OCI-LY1 (cell line): Measurements from ENCODE around the gene FAM83G.

Source experiments
- H2AFZ ChIP-seq: fragments of 200-600 bp; sonication (generic), shearing (Covaris generic); 2 replicates; pipeline ENCODE4 v1.6.0; 2014; ENCODE audit warnings: antibody characterized with exemption, mild to moderate bottlenecking, low read length
- H3F3A ChIP-seq: fragments of 200-600 bp; sonication (generic), shearing (Covaris generic); 2 replicates; pipeline ENCODE4 v1.6.0; 2014; ENCODE audit warnings: mild to moderate bottlenecking, antibody characterized with exemption, low read length, moderate library complexity; ENCODE audit not compliant: insufficient read depth
- H3K27ac ChIP-seq: fragments of 200-600 bp; sonication (generic); 2 replicates; pipeline ENCODE4 v1.5.1; 2014; ENCODE audit warnings: low read length, mixed run types, mild to moderate bottlenecking, low read depth; ENCODE audit not compliant: poor library complexity, severe bottlenecking
- H3K27me3 ChIP-seq: fragments of 200-600 bp; sonication (generic); 2 replicates; pipeline ENCODE4 v1.6.0; 2014; ENCODE audit warnings: antibody characterized with exemption, mild to moderate bottlenecking, low read length, moderate library complexity; ENCODE audit not compliant: insufficient read depth
- H3K36me3 ChIP-seq: fragments of 200-600 bp; sonication (generic); 2 replicates; pipeline ENCODE4 v1.6.1; 2014; ENCODE audit warnings: mild to moderate bottlenecking, antibody characterized with exemption, low read length, moderate library complexity, mixed read lengths; ENCODE audit not compliant: insufficient read depth
- H3K4me1 ChIP-seq: fragments of 200-600 bp; sonication (generic); 2 replicates; pipeline ENCODE4 v1.5.1; 2014; ENCODE audit warnings: mild to moderate bottlenecking, low read length, moderate library complexity; ENCODE audit not compliant: insufficient read depth, severe bottlenecking
- H3K4me2 ChIP-seq: fragments of 200-600 bp; sonication (generic), shearing (Covaris generic); 2 replicates; pipeline ENCODE4 v1.6.1; 2014; ENCODE audit warnings: low read length
- H3K4me3 ChIP-seq: fragments of 200-600 bp; sonication (generic); 2 replicates; pipeline ENCODE4 v1.5.1; 2014; ENCODE audit warnings: low read length, low read depth, mild to moderate bottlenecking, mixed read lengths; ENCODE audit not compliant: poor library complexity, severe bottlenecking
- H3K79me2 ChIP-seq: fragments of 200-600 bp; shearing (Covaris generic); 2 replicates; pipeline ENCODE4 v1.6.1; 2016; ENCODE audit warnings: mixed run types, low read length, mixed read lengths; ENCODE audit not compliant: insufficient read depth
- H3K9ac ChIP-seq: fragments of 200-600 bp; sonication (generic), shearing (Covaris generic); 2 replicates; pipeline ENCODE4 v1.6.1; 2014; ENCODE audit warnings: mild to moderate bottlenecking, low read length, mixed read lengths
- H3K9me2 ChIP-seq: fragments of 200-600 bp; sonication (generic), shearing (Covaris generic); 2 replicates; pipeline ENCODE4 v1.6.1; 2014; ENCODE audit warnings: low read depth, mild to moderate bottlenecking, low read length, mixed read lengths
- H3K9me3 ChIP-seq: fragments of 200-600 bp; shearing (Covaris generic); 2 replicates; pipeline ENCODE4 v1.6.1; 2014; ENCODE audit warnings: low read length, mixed read lengths
- H4K20me1 ChIP-seq: fragments of 200-600 bp; sonication (generic), shearing (Covaris generic); 2 replicates; pipeline ENCODE4 v1.6.0; 2016; ENCODE audit warnings: mild to moderate bottlenecking, low read length; ENCODE audit not compliant: insufficient read depth
- CTCF ChIP-seq: fragments of 200-600 bp; sonication (generic), shearing (Covaris generic); IDR thresholded peaks from 2 replicates; pipeline ENCODE4 v1.5.1; 2017; ENCODE audit warnings: mild to moderate bottlenecking, antibody characterized with exemption, low read length, moderate library complexity, mixed read lengths
- EZH2 ChIP-seq: fragments of 200-600 bp; sonication (generic), shearing (Covaris generic); IDR thresholded peaks from 2 replicates; pipeline ENCODE4 v1.8.0; 2017; ENCODE audit warnings: borderline replicate concordance, mixed run types, mild to moderate bottlenecking, antibody characterized with exemption, low read length, moderate library complexity, mixed read lengths

The FAM83G gene

GRCh38 chr17:18959071-18959844, 45.3 kb downstream of the FAM83G start:
- Histone ChIP-seq H3K4me2 (no peak overlapping the region), H2AFZ (no peak overlapping the region), H3K27ac (no peak overlapping the region), H3K4me1 (no peaks in the 10 kb centered on the region), H3K36me3 (no peaks in the 10 kb centered on the region), H3K27me3 (no peaks in the 10 kb centered on the region), H4K20me1 (no peaks in the 10 kb centered on the region), H3K4me3 (no peak overlapping the region), H3K79me2 (no peaks in the 10 kb centered on the region), H3K9ac (no peak overlapping the region), H3K9me3 (no peaks in the 10 kb centered on the region), H3K9me2 (no peaks in the 10 kb centered on the region), H3F3A (no peaks in the 10 kb centered on the region)
- TF ChIP-seq EZH2 (no peak), CTCF (no peak)

- Histone ChIP-seq H3K4me2 (no peak overlapping the region), H3K4me3 (no peak overlapping the region), H3K36me3 (no peaks in the 10 kb centered on the region), H3K9me2 (no peaks in the 10 kb centered on the region), H3F3A (no peaks in the 10 kb centered on the region), H3K27me3 (no peaks in the 10 kb centered on the region), H2AFZ (no peak overlapping the region), H3K27ac (no peak overlapping the region), H3K9me3 (no peaks in the 10 kb centered on the region), H3K79me2 (no peaks in the 10 kb centered on the region), H4K20me1 (no peaks in the 10 kb centered on the region), H3K4me1 (no peaks in the 10 kb centered on the region), H3K9ac (no peak overlapping the region)
- no peak for TF ChIP-seq EZH2
- TF ChIP-seq CTCF: no peak
Measured at GRCh38 chr17:18958611-18959010, 46.0 kb downstream of the FAM83G start.

- H3K27ac ChIP-seq: no peak overlapping the region
- H3K27me3 ChIP-seq: no peaks in the 10 kb centered on the region
- H3K36me3 ChIP-seq: no peaks in the 10 kb centered on the region
- no peaks in the 10 kb centered on the region for H3K9me2 ChIP-seq
- no peaks in the 10 kb centered on the region for H4K20me1 ChIP-seq
- no peak overlapping the region for H2AFZ ChIP-seq
- H3F3A ChIP-seq: no peaks in the 10 kb centered on the region
- no peaks in the 10 kb centered on the region for H3K4me1 ChIP-seq
- H3K4me3 ChIP-seq: no peak overlapping the region
- H3K4me2 ChIP-seq: no peak overlapping the region
- H3K9ac ChIP-seq: no peak overlapping the region
- no peaks in the 10 kb centered on the region for H3K79me2 ChIP-seq
- TF ChIP-seq EZH2 (no peak), CTCF (no peak)
- no peaks in the 10 kb centered on the region for H3K9me3 ChIP-seq
Measured at GRCh38 chr17:18957831-18958230, 46.7 kb downstream of the FAM83G start.
